Measurements from ENCODE around the gene ARL5B. TPM values are rescaled to one million over a fixed set of nuclear protein-coding genes. Genes with fewer than 3 reads are reported as not detected.
A peak's percentile ranks its signal among the peaks of the same experiment; 100 is the strongest.

The ARL5B gene
- polyA plus RNA-seq, 1 donor (not counting 4 experiments of a cell fraction or from before 2014, with no cell fraction given) = 10.4 TPM

GRCh38 chr10:18666810-18667209 is 7.6 kb downstream of the ARL5B start:
- H3K4me3 ChIP-seq (ENCODE audit: control insufficient read depth in 2 of 3, extremely low read depth in 1 of 3, insufficient read depth in 2 of 3, low read depth in 1 of 3, low read length in 3 of 3) = peak overlapping the region in 2 of 3 experiments; percentile 28 to 52
- H4K20me1 ChIP-seq (ENCODE audit: control insufficient read depth, extremely low read depth, insufficient read depth, low read length) = no peaks in the 10 kb centered on the region
- DNase-seq (ENCODE audit: low read depth, low spot score) = peak; percentile 61

GRCh38 chr10:18668026-18668425 is 8.8 kb downstream of the ARL5B start:
- Histone ChIP-seq H3K4me2 (ENCODE audit: control insufficient read depth, extremely low read depth, insufficient read depth, low read depth, low read length) (no peak overlapping the region), H3K27me3 (ENCODE audit: control insufficient read depth, extremely low read depth, insufficient read depth, low read length) (no peaks in the 10 kb centered on the region), H3K9me1 (ENCODE audit: control insufficient read depth, extremely low read depth, insufficient read depth, low read length) (no peaks in the 10 kb centered on the region), H3K9ac (ENCODE audit: control insufficient read depth, extremely low read depth, insufficient read depth, low read length) (no peak overlapping the region), H3K27ac (ENCODE audit: control insufficient read depth, insufficient read depth, low read length) (no peak overlapping the region), H2AFZ (ENCODE audit: control insufficient read depth, low read length) (no peak overlapping the region), H4K20me1 (ENCODE audit: control insufficient read depth, extremely low read depth, insufficient read depth, low read length) (no peaks in the 10 kb centered on the region), H3K36me3 (ENCODE audit: control insufficient read depth in 2 of 2, extremely low read depth in 1 of 2, insufficient read depth in 2 of 2, low read length in 2 of 2) (peaks cover 2 to 9% of the 10 kb centered on the region in 2 experiments), H3K9me3 (ENCODE audit: control insufficient read depth, low read depth, low read length) (no peaks in the 10 kb centered on the region), H3K79me2 (ENCODE audit: control insufficient read depth, insufficient read depth, low read length) (peaks cover 50% of the 10 kb centered on the region), H3K4me3 (ENCODE audit: control insufficient read depth in 2 of 3, extremely low read depth in 1 of 3, insufficient read depth in 2 of 3, low read depth in 1 of 3, low read length in 3 of 3) (no peak overlapping the region), H3K4me1 (ENCODE audit: control insufficient read depth, extremely low read depth, insufficient read depth, low read length) (peaks cover 17% of the 10 kb centered on the region)
- TF ChIP-seq, protein P1, sequence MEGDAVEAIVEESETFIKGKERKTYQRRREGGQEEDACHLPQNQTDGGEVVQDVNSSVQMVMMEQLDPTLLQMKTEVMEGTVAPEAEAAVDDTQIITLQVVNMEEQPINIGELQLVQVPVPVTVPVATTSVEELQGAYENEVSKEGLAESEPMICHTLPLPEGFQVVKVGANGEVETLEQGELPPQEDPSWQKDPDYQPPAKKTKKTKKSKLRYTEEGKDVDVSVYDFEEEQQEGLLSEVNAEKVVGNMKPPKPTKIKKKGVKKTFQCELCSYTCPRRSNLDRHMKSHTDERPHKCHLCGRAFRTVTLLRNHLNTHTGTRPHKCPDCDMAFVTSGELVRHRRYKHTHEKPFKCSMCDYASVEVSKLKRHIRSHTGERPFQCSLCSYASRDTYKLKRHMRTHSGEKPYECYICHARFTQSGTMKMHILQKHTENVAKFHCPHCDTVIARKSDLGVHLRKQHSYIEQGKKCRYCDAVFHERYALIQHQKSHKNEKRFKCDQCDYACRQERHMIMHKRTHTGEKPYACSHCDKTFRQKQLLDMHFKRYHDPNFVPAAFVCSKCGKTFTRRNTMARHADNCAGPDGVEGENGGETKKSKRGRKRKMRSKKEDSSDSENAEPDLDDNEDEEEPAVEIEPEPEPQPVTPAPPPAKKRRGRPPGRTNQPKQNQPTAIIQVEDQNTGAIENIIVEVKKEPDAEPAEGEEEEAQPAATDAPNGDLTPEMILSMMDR (optimal IDR thresholded peaks at IDR 0.05 in 1 of 3, IDR thresholded peaks at IDR 0.05 in 1 of 3, conservative IDR thresholded peaks at IDR 0.05 in 1 of 3; ENCODE audit: extremely low read depth in 1 of 3, insufficient read depth in 2 of 3, low read length in 3 of 3) = no peak
- no peak for TF ChIP-seq EZH2 (IDR thresholded peaks at IDR 0.05; ENCODE audit: low read length)
- FAIRE-seq (no peak), DNase-seq (ENCODE audit: low read depth, low spot score) (no peak)
- dilution Hi-C loops (cut with MboI; ENCODE audit: extremely low pct_ligation_motif_present, low sequenced_read_pairs) = no loop called here

More at GRCh38 chr10:18666810-18667209, 7.6 kb downstream of the ARL5B start:
- FAIRE-seq = peak; percentile 62
- Histone ChIP-seq H2AFZ (ENCODE audit: control insufficient read depth, low read length) (peak overlapping the region; percentile 62), H3K27ac (ENCODE audit: control insufficient read depth, insufficient read depth, low read length) (peak overlapping the region; percentile 76), H3K36me3 (ENCODE audit: control insufficient read depth in 2 of 2, extremely low read depth in 1 of 2, insufficient read depth in 2 of 2, low read length in 2 of 2) (peaks cover 2 to 12% of the 10 kb centered on the region in 2 experiments), H3K4me1 (ENCODE audit: control insufficient read depth, extremely low read depth, insufficient read depth, low read length) (peaks cover 17% of the 10 kb centered on the region), H3K9ac (ENCODE audit: control insufficient read depth, extremely low read depth, insufficient read depth, low read length) (no peak overlapping the region), H3K4me2 (ENCODE audit: control insufficient read depth, extremely low read depth, insufficient read depth, low read depth, low read length) (peak overlapping the region; percentile 71), H3K27me3 (ENCODE audit: control insufficient read depth, extremely low read depth, insufficient read depth, low read length) (no peaks in the 10 kb centered on the region), H3K9me3 (ENCODE audit: control insufficient read depth, low read depth, low read length) (no peaks in the 10 kb centered on the region), H3K9me1 (ENCODE audit: control insufficient read depth, extremely low read depth, insufficient read depth, low read length) (no peaks in the 10 kb centered on the region), H3K79me2 (ENCODE audit: control insufficient read depth, insufficient read depth, low read length) (peaks cover 63% of the 10 kb centered on the region)
- dilution Hi-C loops (cut with MboI; ENCODE audit: extremely low pct_ligation_motif_present, low sequenced_read_pairs) = no loop called here
- TF ChIP-seq, protein P1 (optimal IDR thresholded peaks at IDR 0.05 in 1 of 3, IDR thresholded peaks at IDR 0.05 in 1 of 3, conservative IDR thresholded peaks at IDR 0.05 in 1 of 3; ENCODE audit: extremely low read depth in 1 of 3, insufficient read depth in 2 of 3, low read length in 3 of 3) = no peak
- no peak for TF ChIP-seq EZH2 (IDR thresholded peaks at IDR 0.05; ENCODE audit: low read length)
